Glutamatergic neuron (in vitro differentiated cells): ENCODE data around the gene GPR160. TPM values are rescaled to one million over a fixed set of nuclear protein-coding genes. Genes with fewer than 3 reads are reported as not detected.

ENCODE experiments used
- DNase-seq: peaks from one replicate; pipeline ENCODE4 v3.0.0; 2022
- H3K27ac Mint-ChIP-seq: one replicate; pipeline ENCODE4 v1.8.0; 2020; ENCODE audit warnings: mild to moderate bottlenecking, mixed read lengths, inconsistent platforms; ENCODE audit not compliant: unreplicated experiment
- H3K27me3 Mint-ChIP-seq: one replicate; pipeline ENCODE4 v1.8.0; 2020; ENCODE audit warnings: mild to moderate bottlenecking, moderate library complexity, mixed read lengths, inconsistent platforms; ENCODE audit not compliant: unreplicated experiment
- H3K36me3 Mint-ChIP-seq: one replicate; pipeline ENCODE4 v1.8.0; 2020; ENCODE audit warnings: mild to moderate bottlenecking, mixed read lengths, inconsistent platforms; ENCODE audit not compliant: unreplicated experiment
- H3K4me1 Mint-ChIP-seq: one replicate; pipeline ENCODE4 v1.8.0; 2020; ENCODE audit warnings: mild to moderate bottlenecking, low read depth, mixed read lengths, inconsistent platforms; ENCODE audit not compliant: unreplicated experiment
- H3K4me3 Mint-ChIP-seq: one replicate; pipeline ENCODE4 v1.8.0; 2020; ENCODE audit warnings: mild to moderate bottlenecking, mixed read lengths, inconsistent platforms; ENCODE audit not compliant: unreplicated experiment
- H3K9me3 Mint-ChIP-seq: one replicate; pipeline ENCODE4 v1.8.0; 2020; ENCODE audit warnings: mild to moderate bottlenecking, moderate library complexity, mixed read lengths, inconsistent platforms; ENCODE audit not compliant: unreplicated experiment
- CTCF ChIP-seq: fragments of 200-600 bp; sonication (generic); IDR thresholded peaks from one replicate; pipeline ENCODE4 v1.5.0; 2021; ENCODE audit not compliant: partially characterized antibody, unreplicated experiment
- total RNA-seq: library from RNA; stranded (reverse); fragmentation: NEBNext Ultra II Directional; extraction: Animal tissue kit (Norgen Biotek cat#: 25700); gene quantifications from one replicate; pipeline ENCODE4 v1.2.1, GENCODE V29; 2021; ENCODE audit not compliant: unreplicated experiment

Gene GPR160
- total RNA-seq, 1 donor from 2014 or later, result not detected

- peaks cover 3% of the 10 kb centered on the region for H3K27me3 Mint-ChIP-seq
- peaks cover 3% of the 10 kb centered on the region for H3K4me1 Mint-ChIP-seq
- H3K4me3 Mint-ChIP-seq, result no peak overlapping the region
- DNase-seq, result no peak
- no peak for TF ChIP-seq CTCF
- no peaks in the 10 kb centered on the region for H3K9me3 Mint-ChIP-seq
- H3K27ac Mint-ChIP-seq, result no peak overlapping the region
- H3K36me3 Mint-ChIP-seq, result no peaks in the 10 kb centered on the region
Measured at GRCh38 chr3:170047133-170047404, 9.3 kb downstream of the GPR160 start.

- Mint-ChIP-seq H3K27me3 (peaks cover 3% of the 10 kb centered on the region), H3K27ac (no peak overlapping the region), H3K36me3 (no peaks in the 10 kb centered on the region), H3K4me1 (peaks cover 3% of the 10 kb centered on the region), H3K4me3 (no peak overlapping the region), H3K9me3 (no peaks in the 10 kb centered on the region)
- no peak for TF ChIP-seq CTCF
- no peak for DNase-seq
Measured at GRCh38 chr3:170049146-170050000, 11.6 kb downstream of the GPR160 start.

DNA sequence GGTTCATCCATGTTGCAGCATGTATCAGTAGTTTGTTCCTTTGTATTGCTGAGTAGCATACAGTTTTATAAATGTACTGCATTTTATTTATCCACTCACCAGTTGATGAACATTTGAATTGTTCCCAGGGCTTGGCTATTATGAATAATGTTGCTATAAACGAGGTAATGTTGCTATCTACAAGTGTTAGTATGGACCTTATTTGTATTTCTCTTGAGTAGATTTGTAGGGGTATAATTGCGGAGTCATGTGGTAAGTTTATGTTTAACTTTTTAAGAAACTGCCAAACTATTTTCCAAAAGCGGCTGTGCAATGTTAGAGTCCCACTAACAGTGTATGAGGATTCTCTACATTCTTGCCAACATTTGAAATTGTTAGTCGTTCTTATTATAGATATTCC is 13.0 kb downstream of the GPR160 start:
- H3K27me3 Mint-ChIP-seq, result peaks cover 1% of the 10 kb centered on the region
- no peak overlapping the region for H3K4me3 Mint-ChIP-seq
- H3K36me3 Mint-ChIP-seq, result no peaks in the 10 kb centered on the region
- no peak overlapping the region for H3K27ac Mint-ChIP-seq
- no peak for TF ChIP-seq CTCF
- no peak for DNase-seq
- H3K9me3 Mint-ChIP-seq, result no peaks in the 10 kb centered on the region
- H3K4me1 Mint-ChIP-seq, result peaks cover 3% of the 10 kb centered on the region

- Mint-ChIP-seq H3K9me3 (no peaks in the 10 kb centered on the region), H3K27ac (no peak overlapping the region), H3K4me3 (no peak overlapping the region), H3K36me3 (no peaks in the 10 kb centered on the region), H3K27me3 (peaks cover 1% of the 10 kb centered on the region), H3K4me1 (no peaks in the 10 kb centered on the region)
- no peak for DNase-seq
- no peak for TF ChIP-seq CTCF
Measured at GRCh38 chr3:170052398-170052797, 14.6 kb downstream of the GPR160 start.

GRCh38 chr3:170054204-170054603 is 16.4 kb downstream of the GPR160 start:
- no peaks in the 10 kb centered on the region for H3K9me3 Mint-ChIP-seq
- no peaks in the 10 kb centered on the region for H3K4me1 Mint-ChIP-seq
- no peak for TF ChIP-seq CTCF
- no peak for DNase-seq
- no peaks in the 10 kb centered on the region for H3K27me3 Mint-ChIP-seq
- H3K27ac Mint-ChIP-seq, result no peak overlapping the region
- no peaks in the 10 kb centered on the region for H3K36me3 Mint-ChIP-seq
- H3K4me3 Mint-ChIP-seq, result no peak overlapping the region
